Fibroblast of the aortic adventitia (primary cell): Measurements from ENCODE around the gene FANK1. TPM values are rescaled to one million over a fixed set of nuclear protein-coding genes. Genes with fewer than 3 reads are reported as not detected.

ENCODE experiments used
- DNase-seq: peaks from one replicate; pipeline ENCODE4 v3.0.0-alpha.2; 2010; ENCODE audit warnings: low read depth
- H3K4me3 ChIP-seq: 2 replicates; pipeline ENCODE4 v1.5.1; 2011; ENCODE audit warnings: low read depth, mild to moderate bottlenecking, control low read depth, low read length, moderate library complexity
- CTCF ChIP-seq: IDR thresholded peaks from 2 replicates; pipeline ENCODE4 v1.5.1; 2011; ENCODE audit warnings: mild to moderate bottlenecking, low read length, control low read depth, inconsistent platforms; ENCODE audit not compliant: insufficient read depth
- total RNA-seq: library from RNA; depleted of rRNA; stranded (reverse); fragments of >200 nt; gene quantifications from 2 replicates; pipeline ENCODE4 v1.2.3, GENCODE V29; 2012; ENCODE audit warnings: low replicate concordance

The FANK1 gene
- total RNA-seq, 1 donor: 2.3 TPM

- TF ChIP-seq CTCF: no peak
- H3K4me3 ChIP-seq: no peak overlapping the region
- no peak for DNase-seq
Measured at GRCh38 chr10:125857185-125857760, 39.1 kb upstream of the FANK1 start.

GRCh38 chr10:125859128-125859817 is 37.1 kb upstream of the FANK1 start:
- DNase-seq: no peak
- H3K4me3 ChIP-seq: no peak overlapping the region
- TF ChIP-seq CTCF: no peak

GRCh38 chr10:125865120-125865519 is 31.2 kb upstream of the FANK1 start:
- no peak overlapping the region for H3K4me3 ChIP-seq
- no peak for DNase-seq
- TF ChIP-seq CTCF: no peak

- DNase-seq: no peak
- no peak for TF ChIP-seq CTCF
- H3K4me3 ChIP-seq: no peak overlapping the region
Measured at GRCh38 chr10:125866421-125867029, 29.8 kb upstream of the FANK1 start.

GRCh38 chr10:125868372-125868975 is 27.9 kb upstream of the FANK1 start:
- no peak overlapping the region for H3K4me3 ChIP-seq
- peak; percentile 90 for TF ChIP-seq CTCF
- peak; percentile 73 for DNase-seq

- peak; percentile 31 for DNase-seq
- H3K4me3 ChIP-seq: no peak overlapping the region
- no peak for TF ChIP-seq CTCF
Measured at GRCh38 chr10:125871338-125871737, 25.0 kb upstream of the FANK1 start.
